CD4-positive, alpha-beta T cell treated with Interleukin-12 subunit alpha and Interleukin-12 subunit beta, for 1 hour (primary cell): ENCODE data around the gene ZGLP1.
A peak's percentile ranks its signal among the peaks of the same experiment; 100 is the strongest.

Experiments
- DNase-seq: peaks from one replicate; pipeline ENCODE4 v3.0.0-alpha.2; 2020

The ZGLP1 gene

DNA sequence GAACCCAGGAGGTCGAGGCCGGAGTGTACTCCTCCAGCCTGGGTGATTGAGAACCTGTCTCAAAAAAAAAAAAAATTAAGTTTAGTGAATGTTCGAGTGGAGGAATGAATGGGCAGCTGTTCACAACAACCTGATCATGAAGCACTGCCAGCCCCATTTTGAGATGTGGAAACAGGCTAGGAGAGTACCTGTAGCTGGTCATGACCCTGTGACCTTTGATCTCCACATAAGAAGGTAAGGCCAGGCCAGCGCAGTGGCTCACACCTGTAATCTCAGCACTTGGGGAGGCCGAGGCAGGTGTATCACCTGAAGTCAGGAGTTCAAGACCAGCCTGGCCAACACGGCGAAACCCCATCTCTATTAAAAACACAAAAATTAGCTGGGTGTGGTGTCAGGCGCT is 16.1 kb upstream of the ZGLP1 start:
- DNase-seq: no peak

DNA sequence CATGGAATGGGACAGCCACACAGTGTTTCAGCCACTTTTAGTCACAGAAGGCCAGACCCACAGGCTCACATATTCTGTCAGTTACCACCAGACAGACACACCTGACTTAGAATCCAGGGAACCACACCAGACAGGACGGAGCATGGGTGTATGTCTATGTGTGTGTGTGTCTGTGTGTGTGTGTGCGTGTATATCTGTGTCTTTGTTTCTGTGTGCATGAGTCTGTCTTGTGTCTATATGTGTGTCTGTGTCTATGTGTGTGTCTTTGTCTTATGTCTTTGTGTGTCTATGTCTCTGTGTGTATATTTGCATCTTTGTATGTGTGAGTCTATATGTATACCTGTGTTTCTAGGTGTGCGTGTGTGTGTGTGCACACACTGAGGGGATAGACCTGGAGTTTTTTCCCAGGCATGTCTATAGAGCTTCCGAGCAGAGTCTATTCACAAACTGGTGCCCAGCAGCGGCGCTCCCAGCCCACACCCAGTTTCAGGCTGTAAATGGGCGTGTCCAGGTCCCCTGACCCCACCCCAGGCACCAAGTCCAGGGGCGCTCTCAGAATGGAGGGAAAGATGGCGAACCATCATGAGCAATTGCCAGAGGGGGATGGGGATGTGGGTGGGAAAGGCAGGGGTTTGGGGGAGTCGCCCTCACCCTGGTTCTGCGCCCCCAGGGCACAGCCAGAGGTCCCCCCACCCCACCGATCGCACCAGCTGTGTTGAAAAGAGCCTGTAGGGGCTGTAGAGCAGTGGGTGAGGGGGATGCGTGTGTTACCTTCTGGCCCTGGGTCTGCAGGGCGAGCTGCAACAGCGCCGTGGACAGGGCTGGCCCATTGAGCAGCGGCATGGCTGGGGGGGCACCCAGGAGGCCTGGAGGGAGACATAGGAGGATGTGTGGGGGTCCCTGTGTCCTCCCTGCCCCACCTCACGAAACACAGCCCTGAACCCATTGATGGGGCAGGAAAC is 12.5 kb upstream of the ZGLP1 start:
- no peak for DNase-seq

DNA sequence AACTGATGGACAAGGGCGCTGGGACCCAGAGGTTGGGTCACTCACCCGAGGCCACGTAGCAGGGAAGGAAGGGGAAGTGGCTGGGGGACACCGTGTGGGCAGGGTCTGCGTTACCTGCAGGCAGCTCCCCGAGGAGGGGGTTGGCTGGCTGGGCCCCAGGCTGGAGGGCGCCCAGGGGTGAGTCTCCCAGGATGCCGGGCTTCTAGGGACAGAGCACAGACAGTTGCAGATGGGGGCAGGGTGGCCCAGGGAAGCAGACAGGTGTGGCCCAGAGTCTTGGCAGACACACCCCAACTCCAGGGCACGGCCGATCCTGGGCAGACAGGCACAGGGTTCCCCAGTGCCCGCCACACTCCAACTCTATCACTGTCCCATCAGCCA is 11.8 kb upstream of the ZGLP1 start:
- no peak for DNase-seq

DNA sequence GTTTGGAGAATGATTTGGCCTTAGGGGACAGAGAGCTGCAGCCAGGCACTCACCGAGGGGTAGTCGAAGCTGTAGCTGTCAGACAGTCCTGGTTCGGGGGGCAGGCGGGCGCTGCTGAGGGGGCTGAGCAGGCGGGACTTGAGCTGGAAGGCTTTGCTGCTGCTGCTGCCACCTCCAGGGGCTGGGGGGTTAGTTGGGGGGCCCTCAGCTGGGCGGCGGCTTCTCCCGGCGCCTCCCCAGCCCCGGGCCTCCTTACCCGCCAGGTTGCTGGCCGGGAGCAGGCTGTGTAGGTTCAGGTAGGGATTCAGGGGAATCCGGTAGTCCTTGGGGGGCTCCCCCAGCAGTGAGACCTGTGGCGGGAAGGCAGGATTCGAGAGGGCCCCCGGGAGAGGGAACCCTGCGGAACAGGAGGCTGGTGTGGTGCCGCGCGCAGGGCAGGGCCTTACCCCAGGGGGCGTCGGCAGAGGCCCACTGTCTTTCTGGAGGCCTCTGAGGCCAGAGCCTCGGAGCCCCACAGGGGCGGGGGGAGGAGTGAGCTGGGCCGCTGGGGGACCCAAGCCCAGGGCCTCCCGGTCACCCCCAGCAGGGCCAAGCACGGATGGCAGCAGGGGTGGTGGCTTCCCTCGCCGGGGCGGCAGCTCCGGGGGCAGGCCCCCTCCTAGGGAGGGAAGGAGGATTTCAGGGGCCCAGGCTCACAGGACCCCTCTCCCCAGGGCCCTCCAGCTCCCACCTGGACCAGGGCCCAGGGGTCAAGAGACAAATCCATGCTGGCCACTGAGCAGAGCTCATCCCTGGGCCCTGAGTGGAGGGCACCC is 11.2 kb upstream of the ZGLP1 start:
- no peak for DNase-seq

DNA sequence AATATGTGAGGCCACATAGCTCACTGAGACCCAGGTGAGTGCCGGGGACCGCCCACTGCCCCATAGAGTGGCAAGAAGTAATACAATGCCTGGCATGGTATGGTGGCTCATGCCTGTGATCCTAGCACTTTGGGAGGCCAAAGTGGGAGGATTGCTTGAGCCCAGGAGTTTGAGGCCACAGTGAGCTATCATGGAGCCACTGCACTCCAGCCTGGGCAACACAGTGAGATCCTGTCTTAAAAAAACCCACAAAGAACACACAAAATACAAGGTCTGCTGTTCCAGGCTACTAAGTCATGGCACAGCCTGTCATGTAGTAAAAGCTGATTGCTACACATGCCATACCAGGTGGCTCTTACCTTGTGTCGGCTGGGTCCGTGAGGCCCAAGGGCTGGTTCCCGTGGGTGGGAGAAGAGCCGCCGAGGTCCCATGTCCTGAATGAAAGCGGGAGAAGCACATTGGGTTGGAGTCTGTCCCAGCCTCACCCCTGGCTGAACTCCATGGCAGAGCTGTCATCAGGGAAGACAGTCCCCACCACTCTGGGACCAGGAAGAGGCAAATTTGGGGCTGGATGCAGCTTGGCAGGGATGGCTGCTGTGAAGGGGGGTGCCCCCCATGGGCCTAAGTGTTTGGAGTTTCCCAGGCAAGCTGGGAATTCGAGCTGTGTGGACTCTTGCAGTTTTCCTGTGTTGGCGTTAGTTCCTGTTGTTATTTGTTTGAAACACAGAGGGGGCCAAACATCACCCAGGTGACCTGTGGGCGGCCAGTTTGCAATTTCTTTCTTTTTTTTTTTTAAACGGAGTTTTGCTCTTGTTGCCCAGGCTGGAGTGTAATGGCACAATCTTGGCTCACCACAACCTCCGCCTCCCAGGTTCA is 9.4 kb upstream of the ZGLP1 start:
- DNase-seq: no peak

DNA sequence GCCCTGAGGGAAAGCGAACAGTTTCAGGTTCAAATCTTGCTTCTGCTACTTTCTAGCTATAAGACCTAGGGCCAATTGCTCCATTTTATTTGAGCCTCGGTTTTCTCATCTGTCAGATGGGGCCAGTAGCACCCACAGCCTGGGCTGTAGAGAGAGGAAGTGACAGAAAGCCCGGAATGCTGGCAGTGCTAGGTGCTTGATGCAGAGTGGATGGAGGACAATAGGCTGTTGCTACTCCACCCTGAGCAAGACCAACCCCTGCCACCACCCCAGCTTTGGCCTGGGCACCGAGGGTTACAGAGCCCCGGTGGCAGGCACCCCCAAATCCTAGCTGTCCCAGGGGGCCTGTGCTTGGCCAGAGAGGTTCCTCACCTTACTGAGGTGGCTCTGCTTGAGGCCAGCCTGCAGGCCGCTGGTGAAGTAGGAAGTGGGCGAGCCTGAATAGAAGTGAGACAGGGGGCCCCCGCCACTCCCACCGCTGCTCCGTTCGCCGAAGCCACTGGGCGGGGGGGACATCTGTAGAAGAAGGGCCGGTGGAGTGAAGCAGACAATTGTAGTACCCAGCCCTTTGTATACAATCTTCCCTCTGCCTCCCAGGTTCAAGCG is 8.3 kb upstream of the ZGLP1 start:
- no peak for DNase-seq

DNA sequence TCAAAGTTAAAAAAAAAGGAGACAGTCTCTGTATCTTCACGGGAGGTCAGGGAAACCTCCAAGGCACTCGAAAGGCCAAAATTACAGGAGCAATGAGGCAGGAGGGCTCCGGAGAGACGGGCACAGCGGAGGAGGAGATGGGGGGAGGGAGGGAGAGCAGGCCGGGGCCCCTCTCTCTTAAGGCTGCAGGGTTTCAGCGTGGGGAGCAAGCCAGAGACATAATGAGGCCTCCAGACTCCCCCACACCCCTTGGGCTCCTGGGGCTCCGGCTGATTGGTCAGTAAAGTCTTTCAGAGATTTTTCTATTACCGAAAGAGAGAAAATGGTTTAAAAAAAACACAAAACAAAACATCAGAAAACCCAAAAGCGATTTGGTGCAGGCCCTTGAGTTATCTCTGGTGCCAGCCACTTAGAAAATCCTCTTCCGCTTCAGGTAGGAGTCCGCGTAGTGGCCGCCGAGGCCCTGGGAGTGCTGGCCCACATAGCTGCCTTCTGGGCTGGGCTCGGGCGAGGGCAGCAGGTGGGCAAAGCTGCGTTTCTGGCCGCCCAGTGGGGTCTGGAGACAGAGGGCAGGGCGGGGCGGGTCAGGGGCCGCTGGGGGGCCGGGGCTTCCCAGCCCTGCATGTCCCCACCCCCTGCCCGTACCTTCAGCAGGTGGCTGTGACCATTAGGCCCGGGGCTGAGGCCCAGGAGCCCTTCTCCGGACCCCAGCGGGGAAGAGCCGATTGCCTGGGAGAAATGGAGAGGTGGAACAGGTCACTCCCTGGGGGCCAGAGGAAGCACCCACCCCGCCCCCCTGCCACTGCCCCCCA is 7.6 kb upstream of the ZGLP1 start:
- no peak for DNase-seq

DNA sequence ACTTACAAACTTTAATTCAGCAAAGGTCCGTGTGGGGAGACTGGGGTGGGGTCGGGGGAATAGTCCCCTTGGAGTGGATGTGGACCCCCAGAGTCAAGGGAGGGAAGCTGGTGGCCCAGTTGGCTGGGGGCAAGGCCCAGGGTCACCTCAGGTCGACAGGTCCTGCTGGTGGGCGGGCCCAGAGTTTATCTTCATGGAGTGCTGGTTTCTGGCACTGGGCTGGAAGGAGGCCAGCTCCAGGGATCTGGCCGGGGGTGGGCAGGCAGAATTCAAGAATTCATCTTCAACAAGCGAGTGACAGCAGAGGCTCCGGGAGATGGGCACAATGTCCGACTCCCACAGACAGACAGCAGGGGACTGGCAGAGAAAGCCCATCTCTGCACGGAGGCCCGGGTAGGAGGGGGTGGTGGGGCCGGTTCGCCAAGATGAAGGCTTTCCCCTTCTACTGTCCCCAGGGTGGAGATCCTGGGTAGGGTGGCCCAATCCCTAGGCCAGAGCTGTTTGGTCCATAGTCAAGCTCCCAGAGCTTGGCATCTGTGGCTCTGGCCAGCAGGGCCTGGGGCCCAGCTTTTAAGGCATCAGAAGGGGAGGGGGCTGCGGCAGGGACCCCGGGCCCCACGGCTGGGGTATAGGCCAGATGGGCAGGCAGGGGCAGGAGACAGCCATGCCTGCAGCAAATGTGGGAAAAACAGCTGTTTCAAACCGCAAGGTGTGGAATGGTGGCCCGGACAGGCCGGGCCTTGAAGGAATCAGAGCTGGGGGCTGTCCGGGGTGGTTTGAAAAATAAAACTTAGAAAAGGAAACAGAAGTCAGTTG is 6.8 kb upstream of the ZGLP1 start:
- DNase-seq: no peak

DNA sequence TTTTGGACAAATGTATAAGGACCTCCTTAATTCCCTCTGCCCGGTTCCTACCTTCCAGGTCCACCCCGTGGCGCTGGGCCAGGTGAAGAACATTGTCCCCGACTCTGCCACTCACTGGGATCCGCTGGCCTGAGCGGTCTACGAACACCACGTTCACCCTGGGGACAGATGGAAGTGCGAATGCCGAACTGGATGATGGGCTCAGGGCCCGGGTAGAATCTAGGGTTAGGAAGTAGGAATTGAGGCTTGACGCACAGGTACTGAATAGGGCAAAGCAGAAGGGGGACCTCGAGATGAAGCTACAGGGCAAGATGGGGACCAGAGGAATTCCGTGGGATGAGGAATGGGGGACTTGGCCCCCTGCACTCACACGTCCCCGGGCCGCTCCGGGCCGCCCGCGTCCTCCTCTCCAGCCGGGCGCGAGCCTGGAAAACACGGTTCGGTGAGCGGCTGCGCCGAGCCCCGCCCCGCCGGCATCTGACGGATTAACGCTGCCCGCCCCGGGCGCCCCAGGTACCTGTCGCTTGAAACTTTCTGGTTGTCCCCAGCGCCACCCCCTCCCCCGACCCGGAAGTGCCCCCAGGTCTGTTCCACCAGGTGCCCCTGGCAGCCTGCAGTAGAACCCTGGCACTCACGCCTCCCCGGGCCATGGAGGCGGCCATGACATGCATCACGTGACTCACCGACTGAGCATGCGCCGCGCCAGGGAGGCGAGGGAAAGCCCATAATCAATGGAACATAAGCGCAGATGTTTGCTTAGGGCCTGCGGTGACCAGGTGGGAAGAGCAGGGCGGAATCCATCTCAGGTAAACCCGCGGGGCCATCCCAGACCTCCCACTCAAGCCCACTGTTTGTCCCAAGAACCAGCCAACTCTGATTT is 6.0 kb upstream of the ZGLP1 start, which contains the start of gene FDX2:
TSS of gene FDX2 (minus strand) at position 681 of the 880 bp plus-strand sequence. CDS start at position 662, 19 bp downstream.
- peak; percentile 92 for DNase-seq

DNA sequence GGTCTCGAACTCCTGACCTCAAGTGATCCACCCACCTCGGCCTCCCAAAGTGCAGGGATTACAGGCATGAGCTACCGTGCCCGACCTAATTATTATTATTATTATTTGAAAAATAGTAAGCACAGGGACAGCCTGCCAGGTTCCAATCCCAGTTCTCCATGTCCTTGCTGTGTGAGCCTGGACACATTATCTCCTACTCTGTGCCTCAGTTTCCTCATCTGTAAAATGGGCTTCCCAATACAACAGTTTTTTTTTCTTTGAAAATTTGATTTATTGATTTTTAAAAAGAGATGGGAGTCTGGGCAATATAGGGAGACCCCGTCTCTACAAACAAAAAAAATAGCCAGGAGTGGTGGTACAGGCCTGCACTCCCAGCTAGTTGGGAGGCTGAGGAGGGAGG is 3.3 kb downstream of the ZGLP1 start:
- no peak for DNase-seq

DNA sequence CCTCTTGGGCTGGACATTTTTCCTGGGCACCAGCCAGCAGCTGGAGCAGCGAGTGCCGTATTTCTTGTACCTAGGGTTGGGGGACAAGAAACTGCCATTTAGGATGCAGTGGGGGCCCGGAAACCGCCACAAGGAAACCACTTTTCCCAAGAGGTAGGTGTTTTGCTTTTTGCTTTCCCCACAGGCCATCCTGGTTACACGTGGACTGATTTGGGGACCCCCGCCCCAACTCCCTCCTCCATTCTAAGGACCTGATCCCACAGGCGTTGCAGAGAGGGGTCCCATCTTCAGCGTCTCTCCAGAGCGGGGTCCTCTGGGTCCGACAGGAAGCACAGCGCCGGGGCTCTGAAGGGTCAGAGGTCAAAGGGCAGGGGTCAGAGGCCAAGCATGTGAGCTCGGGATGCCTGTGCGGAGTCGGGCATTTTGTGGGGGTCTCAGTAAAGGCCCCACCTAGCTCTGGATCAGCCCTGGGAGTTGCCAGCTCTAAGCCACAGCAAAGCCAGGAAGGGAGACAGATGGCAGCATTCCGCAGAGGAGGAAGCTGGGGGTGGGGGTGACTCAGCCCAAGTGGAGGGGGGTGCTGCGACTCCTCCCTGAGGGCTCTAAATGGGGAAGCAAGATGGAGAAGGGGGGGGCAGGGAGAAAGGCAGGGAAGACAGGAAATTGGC is 4.3 kb downstream of the ZGLP1 start:
- no peak for DNase-seq

DNA sequence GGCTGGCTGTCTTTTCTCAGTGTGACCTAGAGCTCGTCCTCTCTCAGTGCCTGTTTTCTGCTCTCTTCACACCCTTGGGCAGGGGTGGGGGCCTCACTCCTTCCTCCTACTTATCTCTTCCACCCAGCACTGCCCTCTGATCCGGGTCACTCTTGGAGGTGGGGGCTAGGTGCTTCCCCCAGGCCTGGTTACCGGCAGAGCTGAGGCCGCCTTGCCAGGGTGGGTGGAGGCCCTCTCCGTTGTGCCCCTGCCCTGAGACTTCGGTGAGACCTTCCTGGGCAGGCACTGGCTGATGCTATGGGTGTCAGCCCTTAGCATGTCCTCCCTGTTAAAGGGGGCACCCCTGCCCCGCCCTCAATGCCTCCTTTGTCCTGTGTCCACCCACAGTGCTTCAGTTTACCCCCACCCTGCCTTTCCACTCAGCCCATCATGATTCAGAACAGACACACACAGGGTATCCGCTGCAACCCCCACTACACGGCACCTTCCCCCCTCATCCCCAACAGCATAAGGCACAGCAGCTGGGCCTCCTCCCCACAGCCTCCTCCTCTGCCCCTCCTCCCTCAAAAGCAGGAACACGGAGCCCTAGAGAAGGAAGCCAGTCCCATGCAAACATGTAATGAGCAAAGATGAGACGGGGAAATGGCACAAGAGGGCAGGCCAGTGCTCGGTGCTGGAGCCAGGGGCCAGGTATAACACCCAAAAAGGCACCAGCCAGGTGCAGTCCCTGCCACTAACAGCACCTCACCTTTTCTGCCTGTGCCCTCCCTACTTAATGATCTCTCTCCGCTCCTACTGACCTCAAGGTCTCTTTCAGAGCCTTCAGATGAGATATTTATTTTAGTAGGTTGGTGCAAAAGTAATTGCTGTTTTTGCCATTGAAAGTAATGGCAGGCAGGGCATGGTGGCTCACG is 9.8 kb downstream of the ZGLP1 start:
- DNase-seq: no peak

DNA sequence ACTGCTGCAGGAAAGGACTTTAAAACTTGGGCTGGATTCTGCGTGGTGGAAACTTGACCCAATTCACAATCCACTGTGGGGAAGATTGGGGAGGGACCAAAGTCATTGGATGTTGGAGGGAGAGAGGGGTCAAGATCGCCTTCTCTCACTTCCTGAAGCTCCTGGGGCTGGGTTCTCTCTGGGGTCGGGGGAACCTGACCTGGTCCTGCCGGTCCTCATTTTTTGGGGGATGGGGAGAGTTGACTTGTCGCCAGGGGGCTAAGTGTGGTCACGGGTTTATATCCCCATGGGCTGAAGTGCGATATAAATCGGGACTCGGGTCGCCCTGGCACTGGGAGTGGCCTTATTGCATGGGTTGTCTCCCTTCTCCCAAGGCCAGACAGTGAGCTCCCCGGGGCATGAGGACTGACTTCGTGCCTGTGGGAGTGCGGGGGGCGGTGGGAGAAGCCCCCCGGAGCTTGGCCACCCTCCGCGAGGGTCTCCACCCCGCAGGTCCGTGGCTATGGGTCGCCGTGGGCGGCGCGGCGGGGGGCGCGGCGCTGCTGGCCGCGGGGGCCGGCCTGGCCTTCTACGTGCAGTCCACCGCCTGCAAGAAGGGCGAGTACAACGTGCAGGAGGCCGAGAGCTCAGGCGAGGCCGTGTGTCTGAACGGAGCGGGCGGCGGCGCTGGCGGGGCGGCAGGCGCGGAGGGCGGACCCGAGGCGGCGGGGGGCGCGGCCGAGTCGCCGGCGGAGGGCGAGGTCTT is 13.6 kb downstream of the ZGLP1 start:
- no peak for DNase-seq

DNA sequence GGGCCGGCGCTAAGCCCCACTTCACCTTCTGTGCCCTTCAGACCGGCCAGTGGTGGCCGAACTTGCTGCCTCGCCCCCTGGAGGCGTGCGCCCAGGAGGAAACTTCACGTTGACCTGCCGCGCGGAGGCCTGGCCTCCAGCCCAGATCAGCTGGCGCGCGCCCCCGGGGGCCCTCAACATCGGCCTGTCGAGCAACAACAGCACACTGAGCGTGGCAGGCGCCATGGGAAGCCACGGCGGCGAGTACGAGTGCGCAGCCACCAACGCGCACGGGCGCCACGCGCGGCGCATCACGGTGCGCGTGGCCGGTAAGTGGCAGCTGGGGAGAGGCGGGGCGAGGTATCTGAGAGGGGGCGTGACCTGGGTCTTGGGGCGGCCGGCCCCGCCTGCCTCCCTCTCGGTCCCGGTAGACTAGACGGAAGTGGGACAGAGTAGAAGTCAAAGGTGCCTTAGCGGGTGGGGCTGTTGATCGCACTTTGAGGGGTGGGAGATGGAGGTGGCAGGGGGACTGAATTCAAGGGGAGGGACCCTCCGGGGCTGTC is 14.2 kb downstream of the ZGLP1 start:
- DNase-seq: peak; percentile 85

DNA sequence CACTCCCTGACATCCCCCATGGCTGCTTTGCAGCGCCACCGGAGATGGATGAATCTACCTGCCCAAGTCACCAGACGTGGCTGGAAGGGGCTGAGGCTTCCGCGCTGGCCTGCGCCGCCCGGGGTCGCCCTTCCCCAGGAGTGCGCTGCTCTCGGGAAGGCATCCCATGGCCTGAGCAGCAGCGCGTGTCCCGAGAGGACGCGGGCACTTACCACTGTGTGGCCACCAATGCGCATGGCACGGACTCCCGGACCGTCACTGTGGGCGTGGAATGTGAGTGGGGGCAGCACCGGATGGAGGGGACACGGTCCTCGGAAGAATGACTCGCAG is 15.3 kb downstream of the ZGLP1 start:
- DNase-seq: no peak

DNA sequence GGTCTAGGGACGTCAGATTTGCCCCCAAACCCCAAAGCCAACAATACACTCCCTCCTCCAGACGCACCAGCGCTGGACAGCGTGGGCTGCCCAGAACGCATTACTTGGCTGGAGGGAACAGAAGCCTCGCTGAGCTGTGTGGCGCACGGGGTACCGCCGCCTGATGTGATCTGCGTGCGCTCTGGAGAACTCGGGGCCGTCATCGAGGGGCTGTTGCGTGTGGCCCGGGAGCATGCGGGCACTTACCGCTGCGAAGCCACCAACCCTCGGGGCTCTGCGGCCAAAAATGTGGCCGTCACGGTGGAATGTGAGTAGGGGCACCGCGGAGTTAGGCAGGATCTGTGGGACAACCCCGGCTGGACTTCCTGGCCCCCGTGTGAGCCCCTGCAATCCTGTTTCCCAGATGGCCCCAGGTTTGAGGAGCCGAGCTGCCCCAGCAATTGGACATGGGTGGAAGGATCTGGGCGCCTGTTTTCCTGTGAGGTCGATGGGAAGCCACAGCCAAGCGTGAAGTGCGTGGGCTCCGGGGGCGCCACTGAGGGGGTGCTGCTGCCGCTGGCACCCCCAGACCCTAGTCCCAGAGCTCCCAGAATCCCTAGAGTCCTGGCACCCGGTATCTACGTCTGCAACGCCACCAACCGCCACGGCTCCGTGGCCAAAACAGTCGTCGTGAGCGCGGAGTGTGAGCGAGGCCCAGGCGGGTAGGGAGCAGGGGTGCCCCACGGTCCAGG is 15.8 kb downstream of the ZGLP1 start:
- no peak for DNase-seq
